Osteoblast (primary cell): ENCODE data around the gene SESN3. TPM values are rescaled to one million over a fixed set of nuclear protein-coding genes. Genes with fewer than 3 reads are reported as not detected.

Experiments
- DNase-seq: peaks from one replicate; pipeline ENCODE4 v3.0.0; 2011; ENCODE audit warnings: low spot score, mixed read lengths; ENCODE audit not compliant: insufficient read length; ENCODE audit errors: missing footprints
- H2AFZ ChIP-seq: 2 replicates; pipeline ENCODE4 v1.6.0; 2011; ENCODE audit warnings: mild to moderate bottlenecking, low read length
- H3K27ac ChIP-seq: 2 replicates; pipeline ENCODE4 v1.5.1; 2011; ENCODE audit warnings: mild to moderate bottlenecking, low read depth, low read length, moderate library complexity
- H3K27me3 ChIP-seq: 2 replicates; pipeline ENCODE4 v1.6.0; 2012; ENCODE audit warnings: mild to moderate bottlenecking, control low read depth, inconsistent platforms, low read length, moderate library complexity; ENCODE audit not compliant: insufficient read depth
- H3K36me3 ChIP-seq: 2 replicates; pipeline ENCODE4 v1.5.1; 2011; ENCODE audit warnings: mild to moderate bottlenecking, low read length, control low read depth, moderate library complexity; ENCODE audit not compliant: insufficient read depth
- H3K4me1 ChIP-seq: 2 replicates; pipeline ENCODE4 v1.5.1; 2011; ENCODE audit warnings: mild to moderate bottlenecking, low read length, control low read depth, moderate library complexity; ENCODE audit not compliant: insufficient read depth
- H3K4me2 ChIP-seq: 2 replicates; pipeline ENCODE4 v1.6.0; 2011; ENCODE audit warnings: mild to moderate bottlenecking, low read length; ENCODE audit not compliant: insufficient read depth
- H3K4me3 ChIP-seq: fragments of 200-600 bp; sonication (generic); 3 replicates; pipeline ENCODE4 v1.5.1; 2012; ENCODE audit warnings: mild to moderate bottlenecking, low read length, inconsistent platforms; ENCODE audit not compliant: insufficient read depth
- H3K79me2 ChIP-seq: 2 replicates; pipeline ENCODE4 v1.6.0; 2012; ENCODE audit warnings: mild to moderate bottlenecking, low read length, control low read depth, inconsistent platforms; ENCODE audit not compliant: insufficient read depth
- H3K9me3 ChIP-seq: 2 replicates; pipeline ENCODE4 v1.5.1; 2011; ENCODE audit warnings: low read depth, low read length, control low read depth
- H4K20me1 ChIP-seq: 2 replicates; pipeline ENCODE4 v1.6.0; 2012; ENCODE audit warnings: mild to moderate bottlenecking, low read length, control low read depth; ENCODE audit not compliant: insufficient read depth
- total RNA-seq: library from RNA; depleted of rRNA; stranded (reverse); fragments of >200 nt; gene quantifications from 2 replicates; pipeline ENCODE4 v1.2.3, GENCODE V29; 2012
- TF ChIP-seq, protein P1 (sequence below): IDR thresholded peaks from 2 replicates; pipeline ENCODE4 v1.5.1; 2011; ENCODE audit warnings: mild to moderate bottlenecking, low read depth, low read length, moderate library complexity; ENCODE audit errors: extremely low read depth

The SESN3 gene
- total RNA-seq, 1 donor, result 24.6 TPM

- no peaks in the 10 kb centered on the region for H4K20me1 ChIP-seq
- no peaks in the 10 kb centered on the region for H3K79me2 ChIP-seq
- no peaks in the 10 kb centered on the region for H3K4me1 ChIP-seq
- H3K27ac ChIP-seq, result no peak overlapping the region
- no peak overlapping the region for H3K4me2 ChIP-seq
- DNase-seq, result no peak
- H2AFZ ChIP-seq, result no peak overlapping the region
- H3K36me3 ChIP-seq, result no peaks in the 10 kb centered on the region
- H3K4me3 ChIP-seq, result no peak overlapping the region
- H3K9me3 ChIP-seq, result no peaks in the 10 kb centered on the region
- TF ChIP-seq, protein P1, sequence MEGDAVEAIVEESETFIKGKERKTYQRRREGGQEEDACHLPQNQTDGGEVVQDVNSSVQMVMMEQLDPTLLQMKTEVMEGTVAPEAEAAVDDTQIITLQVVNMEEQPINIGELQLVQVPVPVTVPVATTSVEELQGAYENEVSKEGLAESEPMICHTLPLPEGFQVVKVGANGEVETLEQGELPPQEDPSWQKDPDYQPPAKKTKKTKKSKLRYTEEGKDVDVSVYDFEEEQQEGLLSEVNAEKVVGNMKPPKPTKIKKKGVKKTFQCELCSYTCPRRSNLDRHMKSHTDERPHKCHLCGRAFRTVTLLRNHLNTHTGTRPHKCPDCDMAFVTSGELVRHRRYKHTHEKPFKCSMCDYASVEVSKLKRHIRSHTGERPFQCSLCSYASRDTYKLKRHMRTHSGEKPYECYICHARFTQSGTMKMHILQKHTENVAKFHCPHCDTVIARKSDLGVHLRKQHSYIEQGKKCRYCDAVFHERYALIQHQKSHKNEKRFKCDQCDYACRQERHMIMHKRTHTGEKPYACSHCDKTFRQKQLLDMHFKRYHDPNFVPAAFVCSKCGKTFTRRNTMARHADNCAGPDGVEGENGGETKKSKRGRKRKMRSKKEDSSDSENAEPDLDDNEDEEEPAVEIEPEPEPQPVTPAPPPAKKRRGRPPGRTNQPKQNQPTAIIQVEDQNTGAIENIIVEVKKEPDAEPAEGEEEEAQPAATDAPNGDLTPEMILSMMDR, result no peak
- H3K27me3 ChIP-seq, result no peaks in the 10 kb centered on the region
Observed at GRCh38 chr11:95195831-95196230, 35.2 kb downstream of the SESN3 start.

GRCh38 chr11:95193541-95193940 lies 37.5 kb downstream of the SESN3 start:
- no peak overlapping the region for H2AFZ ChIP-seq
- no peak overlapping the region for H3K27ac ChIP-seq
- H3K36me3 ChIP-seq, result no peaks in the 10 kb centered on the region
- H3K4me1 ChIP-seq, result no peaks in the 10 kb centered on the region
- no peaks in the 10 kb centered on the region for H3K27me3 ChIP-seq
- H3K9me3 ChIP-seq, result no peaks in the 10 kb centered on the region
- no peak overlapping the region for H3K4me3 ChIP-seq
- H3K79me2 ChIP-seq, result no peaks in the 10 kb centered on the region
- no peak for DNase-seq
- no peak overlapping the region for H3K4me2 ChIP-seq
- no peaks in the 10 kb centered on the region for H4K20me1 ChIP-seq
- TF ChIP-seq, protein P1, result no peak

DNA sequence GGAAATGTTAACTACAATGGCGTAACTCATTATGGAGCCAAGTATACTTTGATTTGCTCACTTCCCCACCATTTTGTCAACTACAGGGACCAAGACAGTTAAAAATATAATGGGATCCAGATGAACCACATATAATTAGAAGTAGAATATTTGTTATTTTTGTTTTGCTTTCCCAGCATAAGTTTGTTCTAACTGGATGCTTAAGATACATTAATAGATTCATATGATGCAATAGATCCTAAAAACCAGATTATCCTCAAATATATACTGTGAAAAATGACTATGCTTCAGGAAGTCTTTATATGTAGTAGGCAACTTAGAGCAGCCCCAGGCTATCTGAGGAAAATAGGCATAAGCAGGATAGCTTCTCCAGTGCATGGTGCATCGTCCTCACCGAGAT lies 38.3 kb downstream of the SESN3 start:
- H3K36me3 ChIP-seq, result no peaks in the 10 kb centered on the region
- DNase-seq, result no peak
- no peak overlapping the region for H3K4me3 ChIP-seq
- H3K4me1 ChIP-seq, result no peaks in the 10 kb centered on the region
- no peaks in the 10 kb centered on the region for H4K20me1 ChIP-seq
- H3K4me2 ChIP-seq, result no peak overlapping the region
- H3K79me2 ChIP-seq, result no peaks in the 10 kb centered on the region
- TF ChIP-seq, protein P1, result no peak
- no peak overlapping the region for H2AFZ ChIP-seq
- H3K9me3 ChIP-seq, result no peaks in the 10 kb centered on the region
- no peaks in the 10 kb centered on the region for H3K27me3 ChIP-seq
- H3K27ac ChIP-seq, result no peak overlapping the region

DNA sequence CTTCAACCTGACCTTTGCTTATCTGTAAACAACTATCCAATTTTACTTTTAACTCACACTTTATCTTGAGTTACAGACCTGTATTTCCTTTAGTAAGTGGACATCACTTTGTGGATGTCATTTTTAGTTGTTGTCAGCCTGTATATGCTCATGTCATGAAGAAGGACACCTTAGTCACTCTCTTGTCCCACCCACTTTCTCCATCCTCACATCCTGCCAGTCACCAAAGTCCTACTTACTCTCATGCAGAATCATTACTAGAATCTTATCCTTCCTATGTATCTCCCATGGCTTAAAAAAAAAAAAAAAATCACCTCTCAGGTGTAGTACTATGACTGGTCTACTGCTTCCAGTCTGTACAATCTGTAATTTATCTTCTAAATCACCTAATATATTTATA lies 43.3 kb downstream of the SESN3 start:
- no peaks in the 10 kb centered on the region for H4K20me1 ChIP-seq
- no peak for DNase-seq
- no peaks in the 10 kb centered on the region for H3K27me3 ChIP-seq
- H3K27ac ChIP-seq, result no peak overlapping the region
- no peaks in the 10 kb centered on the region for H3K36me3 ChIP-seq
- H3K4me1 ChIP-seq, result no peaks in the 10 kb centered on the region
- no peak overlapping the region for H3K4me2 ChIP-seq
- no peaks in the 10 kb centered on the region for H3K9me3 ChIP-seq
- no peak overlapping the region for H2AFZ ChIP-seq
- H3K4me3 ChIP-seq, result no peak overlapping the region
- no peaks in the 10 kb centered on the region for H3K79me2 ChIP-seq
- TF ChIP-seq, protein P1, result no peak
